ENCODE measurements around the gene CHST12.
A peak's percentile ranks its signal among the peaks of the same experiment; 100 is the strongest.
"Not testable (repeated sequence)": the region's sequence is repeated elsewhere in the genome, so short reads cannot be mapped to it uniquely, and the experiment has no call there.

Gene CHST12

GRCh38 chr7:2383543-2384274 lies 19.7 kb upstream of the CHST12 start:
- no peaks in the 10 kb centered on the region for H3K27me3 Mint-ChIP-seq
- DNase-seq (ENCODE audit: low spot score in 2 of 2) (no peak), ATAC-seq (ENCODE audit: low read depth) (no peak)
- no peaks in the 10 kb centered on the region for H3K9me3 Mint-ChIP-seq
- no peaks in the 10 kb centered on the region for H3K4me1 Mint-ChIP-seq
- no peak overlapping the region for H3K4me3 Mint-ChIP-seq
- peaks cover 20% of the 10 kb centered on the region for H3K36me3 Mint-ChIP-seq
- H3K27ac Mint-ChIP-seq: no peak overlapping the region

- peak overlapping the region; percentile 55 for H3K27ac Mint-ChIP-seq
- no peaks in the 10 kb centered on the region for H3K27me3 Mint-ChIP-seq
- no peaks in the 10 kb centered on the region for H3K4me1 Mint-ChIP-seq
These were observed 18.8 kb upstream of the CHST12 start for GRCh38 chr7:2384354-2385243.

GRCh38 chr7:2386122-2386521 lies 17.3 kb upstream of the CHST12 start:
- H3K36me3 Mint-ChIP-seq; ATAC-seq (ENCODE audit: low read depth); H3K4me1 Mint-ChIP-seq; H3K9me3 Mint-ChIP-seq; H3K27ac Mint-ChIP-seq; H3K4me3 Mint-ChIP-seq; H3K27me3 Mint-ChIP-seq; DNase-seq (ENCODE audit: low spot score in 2 of 2): not testable (repeated sequence)

More at GRCh38 chr7:2384354-2385243, 18.8 kb upstream of the CHST12 start:
- H3K9me3 Mint-ChIP-seq: no peaks in the 10 kb centered on the region
- H3K4me3 Mint-ChIP-seq: no peak overlapping the region
- H3K36me3 Mint-ChIP-seq: peaks cover 15% of the 10 kb centered on the region
- DNase-seq (ENCODE audit: low spot score in 2 of 2): no peak
- ATAC-seq (ENCODE audit: low read depth): no peak

- peaks cover 2% of the 10 kb centered on the region for H3K36me3 Mint-ChIP-seq
- ATAC-seq (ENCODE audit: low read depth) (no peak), DNase-seq (ENCODE audit: low spot score in 2 of 2) (no peak)
- H3K27ac Mint-ChIP-seq: no peak overlapping the region
- H3K4me3 Mint-ChIP-seq: no peak overlapping the region
- no peaks in the 10 kb centered on the region for H3K27me3 Mint-ChIP-seq
- H3K9me3 Mint-ChIP-seq: no peaks in the 10 kb centered on the region
- no peaks in the 10 kb centered on the region for H3K4me1 Mint-ChIP-seq
These were observed 16.3 kb upstream of the CHST12 start for GRCh38 chr7:2386964-2387669.

GRCh38 chr7:2387897-2388636 lies 15.3 kb upstream of the CHST12 start:
- DNase-seq (ENCODE audit: low spot score in 2 of 2) (no peak), ATAC-seq (ENCODE audit: low read depth) (no peak)
- H3K27ac Mint-ChIP-seq: no peak overlapping the region
- H3K9me3 Mint-ChIP-seq: no peaks in the 10 kb centered on the region
- H3K4me3 Mint-ChIP-seq: no peak overlapping the region
- H3K36me3 Mint-ChIP-seq: peaks cover 2% of the 10 kb centered on the region
- no peaks in the 10 kb centered on the region for H3K27me3 Mint-ChIP-seq
- H3K4me1 Mint-ChIP-seq: peaks cover 1% of the 10 kb centered on the region

GRCh38 chr7:2388637-2388954 lies 14.8 kb upstream of the CHST12 start:
- no peak for ATAC-seq (ENCODE audit: low read depth)
- Mint-ChIP-seq H3K27ac (no peak overlapping the region), H3K36me3 (peaks cover 2% of the 10 kb centered on the region), H3K4me3 (no peak overlapping the region), H3K9me3 (no peaks in the 10 kb centered on the region), H3K27me3 (no peaks in the 10 kb centered on the region), H3K4me1 (peaks cover 4% of the 10 kb centered on the region)
- DNase-seq (ENCODE audit: low spot score in 2 of 2): no peak

GRCh38 chr7:2390020-2390816 lies 13.2 kb upstream of the CHST12 start:
- H3K4me3 Mint-ChIP-seq; DNase-seq (ENCODE audit: low spot score in 2 of 2); H3K27me3 Mint-ChIP-seq; H3K4me1 Mint-ChIP-seq; ATAC-seq (ENCODE audit: low read depth); H3K36me3 Mint-ChIP-seq; H3K9me3 Mint-ChIP-seq; H3K27ac Mint-ChIP-seq: not testable (repeated sequence)

- Mint-ChIP-seq H3K27ac (no peak overlapping the region), H3K4me3 (no peak overlapping the region), H3K4me1 (peaks cover 4% of the 10 kb centered on the region), H3K36me3 (no peaks in the 10 kb centered on the region), H3K9me3 (no peaks in the 10 kb centered on the region), H3K27me3 (no peaks in the 10 kb centered on the region)
- no peak for DNase-seq (ENCODE audit: low spot score in 2 of 2)
- ATAC-seq (ENCODE audit: low read depth): no peak
These were observed 9.7 kb upstream of the CHST12 start for GRCh38 chr7:2393706-2394105.

GRCh38 chr7:2394566-2395082 lies 8.8 kb upstream of the CHST12 start:
- no peaks in the 10 kb centered on the region for H3K9me3 Mint-ChIP-seq
- no peak overlapping the region for H3K27ac Mint-ChIP-seq
- H3K27me3 Mint-ChIP-seq: no peaks in the 10 kb centered on the region
- DNase-seq (ENCODE audit: low spot score in 2 of 2): no peak
- H3K36me3 Mint-ChIP-seq: no peaks in the 10 kb centered on the region
- peaks cover 6% of the 10 kb centered on the region for H3K4me1 Mint-ChIP-seq
- no peak for ATAC-seq (ENCODE audit: low read depth)
- H3K4me3 Mint-ChIP-seq: no peak overlapping the region

- Mint-ChIP-seq H3K27me3 (no peaks in the 10 kb centered on the region), H3K36me3 (no peaks in the 10 kb centered on the region), H3K4me3 (no peak overlapping the region), H3K4me1 (peaks cover 3% of the 10 kb centered on the region), H3K27ac (no peak overlapping the region), H3K9me3 (no peaks in the 10 kb centered on the region)
- no peak for ATAC-seq (ENCODE audit: low read depth)
- DNase-seq (ENCODE audit: low spot score in 2 of 2): no peak
These were observed 4.9 kb upstream of the CHST12 start for GRCh38 chr7:2398506-2398905.

- Mint-ChIP-seq H3K4me3 (no peak overlapping the region), H3K27ac (no peak overlapping the region), H3K4me1 (peaks cover 10% of the 10 kb centered on the region), H3K9me3 (no peaks in the 10 kb centered on the region), H3K27me3 (no peaks in the 10 kb centered on the region), H3K36me3 (no peaks in the 10 kb centered on the region)
- ATAC-seq (ENCODE audit: low read depth) (no peak), DNase-seq (ENCODE audit: low spot score in 2 of 2) (no peak)
These were observed 3.4 kb upstream of the CHST12 start for GRCh38 chr7:2399848-2400587.

- H3K4me1 Mint-ChIP-seq: peaks cover 27% of the 10 kb centered on the region
- H3K27me3 Mint-ChIP-seq: no peaks in the 10 kb centered on the region
- ATAC-seq (ENCODE audit: low read depth) (no peak), DNase-seq (ENCODE audit: low spot score in 2 of 2) (no peak)
- H3K9me3 Mint-ChIP-seq: peaks cover 1% of the 10 kb centered on the region
- H3K27ac Mint-ChIP-seq: no peak overlapping the region
- H3K36me3 Mint-ChIP-seq: peaks cover 2% of the 10 kb centered on the region
- H3K4me3 Mint-ChIP-seq: peak overlapping the region; percentile 82
These were observed 761 bp upstream of the CHST12 start for GRCh38 chr7:2402687-2403013.
